NCI-H748 (cell line): ENCODE data around the gene SYNPR.

ENCODE experiments used
- DNase-seq: peaks from one replicate; lab custom pipeline; 2025; ENCODE audit not compliant: unreplicated experiment; lab: John Stamatoyannopoulos, UW

Gene SYNPR

GRCh38 chr3:63609408-63609807 is 331.3 kb downstream of the SYNPR start:
- no peak for DNase-seq

- no peak for DNase-seq
These were observed 331.7 kb downstream of the SYNPR start for GRCh38 chr3:63609834-63610233.

- no peak for DNase-seq
These were observed 333.3 kb downstream of the SYNPR start for GRCh38 chr3:63611382-63611781.

GRCh38 chr3:63613561-63613960 is 335.5 kb downstream of the SYNPR start:
- no peak for DNase-seq

- DNase-seq = no peak
These were observed 339.3 kb downstream of the SYNPR start for GRCh38 chr3:63617391-63617790.

- peak; percentile 75 for DNase-seq
These were observed 346.9 kb downstream of the SYNPR start for GRCh38 chr3:63624941-63625560.

- peak; percentile 4 for DNase-seq
These were observed 353.6 kb downstream of the SYNPR start for GRCh38 chr3:63631670-63632069.

- no peak for DNase-seq
These were observed 357.1 kb downstream of the SYNPR start for GRCh38 chr3:63635186-63635585.

- DNase-seq = no peak
These were observed 361.7 kb downstream of the SYNPR start for GRCh38 chr3:63639806-63640205.

GRCh38 chr3:63642488-63642887 is 364.4 kb downstream of the SYNPR start:
- no peak for DNase-seq

- DNase-seq = peak; percentile 34
These were observed 366.2 kb downstream of the SYNPR start for GRCh38 chr3:63644212-63644797.

GRCh38 chr3:63644928-63645781 is 367.0 kb downstream of the SYNPR start:
- DNase-seq = peak; percentile 81

- peak; percentile 13 for DNase-seq
These were observed 374.1 kb downstream of the SYNPR start, which contains the start of gene SNTN for GRCh38 chr3:63652066-63652725. SNTN (plus strand) TSS chr3:63652675; CDS start chr3:63652688, 13 bp downstream.

- no peak for DNase-seq
These were observed 376.1 kb downstream of the SYNPR start for GRCh38 chr3:63654211-63654610.

- peak; percentile 62 for DNase-seq
These were observed 376.8 kb downstream of the SYNPR start for GRCh38 chr3:63654931-63655330.

- no peak for DNase-seq
These were observed 377.4 kb downstream of the SYNPR start for GRCh38 chr3:63655519-63655918.

- no peak for DNase-seq
These were observed 378.7 kb downstream of the SYNPR start for GRCh38 chr3:63656786-63657185.

- peak; percentile 31 for DNase-seq
These were observed 383.1 kb downstream of the SYNPR start for GRCh38 chr3:63661242-63661641.

- DNase-seq = no peak
These were observed 383.9 kb downstream of the SYNPR start for GRCh38 chr3:63662011-63662410.

- peak; percentile 63 for DNase-seq
These were observed 384.4 kb downstream of the SYNPR start for GRCh38 chr3:63662500-63662899.
